B cell (primary cell): Measurements from ENCODE around the gene CNOT6.

Experiments used
- EZH2 ChIP-seq: IDR thresholded peaks from 2 replicates; pipeline ENCODE4 v1.6.1; 2012; ENCODE audit warnings: borderline replicate concordance, low read depth, mild to moderate bottlenecking, moderate library complexity, low read length; ENCODE audit not compliant: insufficient read depth, poor library complexity, severe bottlenecking
- TF ChIP-seq, protein P1 (sequence below): fragments of 200-600 bp; IDR thresholded peaks from one replicate; pipeline ENCODE4 v1.8.0; 2022; ENCODE audit warnings: antibody characterized with exemption, mild to moderate bottlenecking

DNA sequence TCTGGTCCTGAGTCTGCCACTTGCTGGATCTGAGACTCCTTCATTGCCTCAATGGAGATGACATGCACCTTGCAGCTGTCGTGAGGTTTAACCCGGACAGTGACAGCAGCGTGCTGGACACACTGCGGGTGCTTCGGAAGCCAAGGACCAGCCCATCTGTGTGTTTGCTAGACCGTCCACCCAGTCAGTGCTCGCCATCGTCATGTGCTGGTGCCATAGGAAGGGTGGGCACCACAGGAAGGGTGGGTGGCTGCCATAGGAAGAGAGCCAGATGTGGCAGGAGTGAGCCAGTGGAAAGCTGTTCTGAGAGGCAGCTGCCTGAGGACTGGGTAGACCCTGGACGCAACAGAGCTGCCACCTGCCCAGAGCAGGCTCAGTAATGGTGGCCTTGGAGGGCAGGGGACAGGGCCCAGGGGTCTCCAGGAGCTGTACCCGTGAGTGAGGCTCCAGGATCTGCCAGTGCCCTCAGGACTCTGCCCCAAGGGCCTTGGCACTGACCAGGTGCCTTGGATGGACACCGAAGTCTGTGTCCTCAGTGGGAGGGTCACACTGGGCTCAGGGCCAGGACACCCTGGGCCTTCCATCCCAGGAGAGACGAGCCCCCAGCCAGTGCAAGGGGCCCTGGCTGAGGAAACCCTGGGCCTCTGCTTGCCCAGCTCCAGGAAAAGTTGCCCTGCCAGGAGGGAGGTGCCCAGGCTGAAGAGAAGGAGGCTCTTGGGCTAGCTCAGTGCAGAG lies 133.4 kb downstream of the CNOT6 start:
- TF ChIP-seq, protein P1, sequence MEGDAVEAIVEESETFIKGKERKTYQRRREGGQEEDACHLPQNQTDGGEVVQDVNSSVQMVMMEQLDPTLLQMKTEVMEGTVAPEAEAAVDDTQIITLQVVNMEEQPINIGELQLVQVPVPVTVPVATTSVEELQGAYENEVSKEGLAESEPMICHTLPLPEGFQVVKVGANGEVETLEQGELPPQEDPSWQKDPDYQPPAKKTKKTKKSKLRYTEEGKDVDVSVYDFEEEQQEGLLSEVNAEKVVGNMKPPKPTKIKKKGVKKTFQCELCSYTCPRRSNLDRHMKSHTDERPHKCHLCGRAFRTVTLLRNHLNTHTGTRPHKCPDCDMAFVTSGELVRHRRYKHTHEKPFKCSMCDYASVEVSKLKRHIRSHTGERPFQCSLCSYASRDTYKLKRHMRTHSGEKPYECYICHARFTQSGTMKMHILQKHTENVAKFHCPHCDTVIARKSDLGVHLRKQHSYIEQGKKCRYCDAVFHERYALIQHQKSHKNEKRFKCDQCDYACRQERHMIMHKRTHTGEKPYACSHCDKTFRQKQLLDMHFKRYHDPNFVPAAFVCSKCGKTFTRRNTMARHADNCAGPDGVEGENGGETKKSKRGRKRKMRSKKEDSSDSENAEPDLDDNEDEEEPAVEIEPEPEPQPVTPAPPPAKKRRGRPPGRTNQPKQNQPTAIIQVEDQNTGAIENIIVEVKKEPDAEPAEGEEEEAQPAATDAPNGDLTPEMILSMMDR = no peak
- TF ChIP-seq EZH2 = no peak
